ENCODE data around the gene COG6.

Gene COG6

DNA sequence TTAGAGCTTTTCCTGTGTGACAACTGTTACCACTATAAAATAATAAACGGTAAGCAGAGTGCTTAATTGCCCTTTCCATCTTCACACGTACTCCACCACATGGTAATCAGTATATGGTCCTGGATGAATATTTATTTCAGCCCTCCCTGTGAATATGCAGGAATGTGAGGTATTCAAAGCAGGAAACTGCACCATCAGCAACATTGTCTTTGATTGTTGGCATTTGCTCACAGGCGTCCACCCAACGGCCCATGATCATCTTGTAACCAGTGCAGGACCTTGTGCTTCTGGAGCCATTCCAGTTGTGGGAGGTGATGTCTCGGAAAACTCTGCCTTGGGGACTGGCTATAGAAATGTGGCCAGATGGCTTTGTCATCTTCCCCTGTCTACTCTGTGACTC lies 132.6 kb downstream of the COG6 start:
- TF ChIP-seq, protein P1, sequence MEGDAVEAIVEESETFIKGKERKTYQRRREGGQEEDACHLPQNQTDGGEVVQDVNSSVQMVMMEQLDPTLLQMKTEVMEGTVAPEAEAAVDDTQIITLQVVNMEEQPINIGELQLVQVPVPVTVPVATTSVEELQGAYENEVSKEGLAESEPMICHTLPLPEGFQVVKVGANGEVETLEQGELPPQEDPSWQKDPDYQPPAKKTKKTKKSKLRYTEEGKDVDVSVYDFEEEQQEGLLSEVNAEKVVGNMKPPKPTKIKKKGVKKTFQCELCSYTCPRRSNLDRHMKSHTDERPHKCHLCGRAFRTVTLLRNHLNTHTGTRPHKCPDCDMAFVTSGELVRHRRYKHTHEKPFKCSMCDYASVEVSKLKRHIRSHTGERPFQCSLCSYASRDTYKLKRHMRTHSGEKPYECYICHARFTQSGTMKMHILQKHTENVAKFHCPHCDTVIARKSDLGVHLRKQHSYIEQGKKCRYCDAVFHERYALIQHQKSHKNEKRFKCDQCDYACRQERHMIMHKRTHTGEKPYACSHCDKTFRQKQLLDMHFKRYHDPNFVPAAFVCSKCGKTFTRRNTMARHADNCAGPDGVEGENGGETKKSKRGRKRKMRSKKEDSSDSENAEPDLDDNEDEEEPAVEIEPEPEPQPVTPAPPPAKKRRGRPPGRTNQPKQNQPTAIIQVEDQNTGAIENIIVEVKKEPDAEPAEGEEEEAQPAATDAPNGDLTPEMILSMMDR (IDR thresholded peaks at IDR 0.05; ENCODE audit: low read depth, low read length): no peak
- no peak overlapping the region for H3K4me3 ChIP-seq (ENCODE audit: low read depth, low read length)

DNA sequence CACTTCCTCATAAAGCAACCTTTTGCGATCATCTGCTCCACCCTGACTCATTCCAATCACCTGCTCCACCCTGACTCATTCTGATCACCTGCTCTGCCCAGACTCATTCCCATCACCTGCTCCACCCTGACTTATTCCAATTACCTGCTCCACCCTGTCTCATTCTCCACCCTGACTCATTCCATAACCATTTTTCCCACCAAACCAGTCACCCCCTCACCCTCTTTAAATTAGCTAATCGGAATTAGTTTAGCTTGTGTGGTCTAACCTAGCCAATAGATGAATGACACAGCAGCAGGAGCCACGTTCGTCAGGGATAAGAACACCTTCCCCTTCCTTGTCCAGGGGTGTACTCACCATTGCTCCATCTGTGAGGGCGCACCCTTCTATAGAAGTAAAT lies 134.0 kb downstream of the COG6 start:
- TF ChIP-seq, protein P1 (IDR thresholded peaks at IDR 0.05; ENCODE audit: low read depth, low read length): no peak
- H3K4me3 ChIP-seq (ENCODE audit: low read depth, low read length): no peak overlapping the region
